NCI-H2196 treated with DMSO at 0.1 percent for 48 hours (cell line): ENCODE measurements around the gene DAB1.

ENCODE experiments used
- DNase-seq: peaks from one replicate; lab custom pipeline; 2025; ENCODE audit not compliant: unreplicated experiment; lab: John Stamatoyannopoulos, UW

DAB1 gene

DNA sequence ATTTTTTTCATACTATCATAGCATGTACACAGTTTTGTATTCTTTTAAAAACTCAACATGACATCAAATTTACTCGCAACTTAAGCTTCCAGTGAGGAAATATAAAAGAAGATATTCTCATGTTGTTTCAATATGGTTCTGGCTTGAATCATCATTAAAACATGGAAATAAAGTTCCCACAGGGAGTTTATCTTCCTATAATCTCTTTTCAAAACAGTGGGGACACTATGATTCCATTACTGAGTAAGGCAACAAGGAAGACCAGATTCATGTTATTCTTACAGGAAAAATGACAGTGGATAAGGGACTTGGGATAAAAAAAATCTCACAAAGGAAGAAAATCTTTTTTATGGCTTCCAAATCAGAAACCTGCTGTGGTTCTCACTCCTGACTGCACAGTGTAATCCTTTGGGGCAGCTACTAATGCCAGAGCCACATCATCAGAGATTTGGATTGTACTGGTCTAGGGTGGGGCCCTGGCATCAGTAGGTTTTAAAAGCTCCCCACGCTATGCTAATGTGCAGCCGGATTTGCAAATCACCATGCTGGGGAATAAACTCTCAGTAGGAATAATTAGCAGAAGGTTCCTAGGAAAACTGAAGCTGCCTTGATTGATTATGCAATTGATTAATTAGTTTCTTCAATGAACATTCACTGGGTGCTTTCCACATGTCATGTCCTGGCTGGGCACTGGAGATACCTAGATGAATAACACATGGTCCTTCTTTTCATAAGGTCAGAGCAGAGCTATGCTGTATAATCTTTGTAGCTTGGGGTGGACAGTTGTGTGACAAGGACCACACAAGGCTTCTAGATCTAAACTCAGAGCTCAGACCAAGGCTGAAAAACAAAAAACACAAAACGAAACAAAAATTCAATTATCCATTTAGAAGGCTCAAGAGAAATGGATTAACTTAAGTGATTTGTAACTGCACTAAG is 386.9 kb downstream of the DAB1 start:
- DNase-seq: no peak

GRCh38 chr1:57034713-57035112 is 389.1 kb downstream of the DAB1 start:
- DNase-seq: no peak

GRCh38 chr1:57033222-57034001 is 390.4 kb downstream of the DAB1 start:
- DNase-seq: no peak

DNA sequence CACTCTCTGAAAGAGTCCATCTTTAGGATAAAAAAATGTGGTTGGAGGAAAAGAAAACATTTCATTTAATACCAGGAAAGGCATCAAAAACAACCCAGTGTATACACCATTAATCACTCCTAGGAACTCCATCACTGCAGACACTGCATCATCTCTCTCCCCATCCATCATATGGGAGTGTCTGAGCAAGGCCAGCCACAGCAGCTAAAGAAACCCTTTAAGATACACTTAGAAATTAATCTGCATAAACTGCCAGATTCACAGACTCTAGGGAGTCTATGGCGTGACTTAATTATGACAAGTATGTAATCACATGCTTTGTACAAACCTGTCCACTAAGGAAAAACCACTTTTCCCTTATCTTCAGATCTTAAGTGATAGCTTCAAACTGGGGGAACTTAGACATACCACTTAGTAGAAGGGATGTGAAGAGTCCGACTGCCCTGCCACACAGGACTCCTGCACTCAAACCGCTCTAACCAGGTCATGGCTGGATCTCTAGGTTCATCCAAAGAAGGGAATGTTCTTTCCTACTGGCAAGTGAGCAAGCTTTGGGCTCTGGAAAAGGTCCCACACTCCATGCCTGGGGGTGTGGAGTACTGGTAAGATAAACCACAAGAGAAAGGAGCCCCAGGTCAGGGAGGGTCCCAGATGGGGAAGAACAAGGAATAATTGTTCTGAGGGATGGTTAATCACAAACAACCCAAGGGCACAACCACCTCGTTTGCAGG is 397.1 kb downstream of the DAB1 start:
- no peak for DNase-seq

DNA sequence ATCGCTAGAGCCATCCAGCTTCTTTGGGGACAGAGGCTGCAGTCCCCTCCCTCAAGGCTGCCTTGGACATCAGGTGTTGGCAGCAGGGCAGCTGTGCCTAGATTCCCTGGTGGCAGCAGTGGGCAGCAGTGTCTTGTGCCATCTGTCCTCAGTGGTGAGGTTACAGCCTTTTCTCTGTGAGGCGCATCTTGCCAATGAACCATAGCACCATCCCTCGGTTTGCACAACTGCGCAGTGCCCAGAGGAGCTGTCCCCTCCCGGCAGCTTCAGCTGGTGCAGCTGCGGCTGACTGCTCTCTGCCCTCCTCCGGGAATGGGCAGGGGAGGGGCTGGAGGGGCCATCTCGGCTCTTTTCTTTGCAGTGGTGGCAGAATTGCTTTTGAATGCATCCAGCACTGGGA is 399.0 kb downstream of the DAB1 start:
- no peak for DNase-seq

DNA sequence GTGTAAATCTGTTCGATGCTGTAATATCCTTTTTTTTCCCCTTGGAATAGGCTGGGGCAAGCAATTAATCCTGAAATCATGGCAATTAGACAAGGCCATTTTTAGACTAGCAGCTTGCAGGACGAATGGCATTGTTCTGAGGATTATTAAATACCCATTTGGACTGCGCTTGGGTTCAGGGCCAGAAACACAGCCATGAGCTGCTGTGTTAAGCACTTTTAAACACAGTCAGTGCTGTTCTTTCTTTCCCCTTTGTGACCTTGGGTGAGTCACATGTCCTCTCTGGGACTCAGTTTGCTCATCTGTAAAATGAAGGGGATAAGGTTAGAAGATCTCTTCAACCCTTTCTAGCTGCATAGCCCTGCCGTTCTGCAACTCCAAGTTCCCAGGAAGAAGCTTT is 399.4 kb downstream of the DAB1 start:
- DNase-seq: no peak

- no peak for DNase-seq
Measured at GRCh38 chr1:57020216-57020615, 403.6 kb downstream of the DAB1 start.

DNA sequence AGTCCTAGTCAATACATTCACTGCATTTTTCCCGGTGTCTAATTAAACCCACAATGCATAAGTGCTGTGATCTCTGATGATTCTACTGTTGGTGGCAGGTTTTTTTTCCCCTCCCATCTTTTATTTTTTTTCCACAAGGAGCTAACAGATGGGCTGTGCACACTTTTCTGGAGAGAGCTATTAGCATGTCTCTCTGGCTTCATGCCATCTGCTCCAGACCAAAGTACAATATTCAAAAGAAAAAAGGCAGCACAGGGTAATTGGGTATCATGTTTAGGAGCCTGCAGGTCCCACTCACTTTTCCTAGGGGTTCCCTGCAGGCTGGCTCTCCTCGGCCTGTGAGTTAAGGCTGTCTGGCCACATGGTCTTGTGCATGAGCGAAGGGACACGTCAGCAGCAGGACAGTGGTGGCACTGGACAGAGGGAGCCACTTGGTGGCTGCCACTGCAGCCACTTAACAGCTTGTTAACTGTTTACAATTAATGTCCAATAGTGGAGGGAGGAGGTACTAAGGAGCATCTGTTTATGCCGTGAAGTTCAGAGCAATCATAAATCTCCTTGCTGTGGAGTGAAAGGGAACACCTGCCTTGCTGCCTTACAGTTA is 404.5 kb downstream of the DAB1 start:
- DNase-seq: no peak

GRCh38 chr1:57018119-57018518 is 405.7 kb downstream of the DAB1 start:
- no peak for DNase-seq

DNA sequence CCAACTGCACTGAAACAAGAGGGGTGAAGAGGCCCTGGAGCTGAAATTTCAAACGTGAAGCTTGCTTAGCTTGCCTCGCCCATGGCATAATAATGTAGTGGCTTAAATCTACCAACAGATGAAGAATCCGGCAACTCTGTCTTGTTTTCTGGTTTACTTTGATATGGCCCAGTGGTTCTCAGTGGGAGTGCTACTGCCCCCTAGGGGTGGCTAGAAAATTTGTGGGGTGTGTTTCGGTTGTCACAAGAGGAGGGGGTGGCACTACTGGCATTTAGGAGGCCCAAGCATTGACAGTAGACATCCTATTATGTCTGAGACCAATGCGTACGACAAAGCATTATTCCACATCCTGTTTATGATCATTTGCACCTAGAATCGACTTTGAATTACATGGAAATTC is 406.1 kb downstream of the DAB1 start:
- no peak for DNase-seq

- DNase-seq: no peak
Measured at GRCh38 chr1:57017200-57017599, 406.7 kb downstream of the DAB1 start.

GRCh38 chr1:57015071-57015470 is 408.8 kb downstream of the DAB1 start:
- no peak for DNase-seq

- no peak for DNase-seq
Measured at GRCh38 chr1:57013522-57013921, 410.3 kb downstream of the DAB1 start.

GRCh38 chr1:57012315-57012714 is 411.5 kb downstream of the DAB1 start:
- DNase-seq: no peak

DNA sequence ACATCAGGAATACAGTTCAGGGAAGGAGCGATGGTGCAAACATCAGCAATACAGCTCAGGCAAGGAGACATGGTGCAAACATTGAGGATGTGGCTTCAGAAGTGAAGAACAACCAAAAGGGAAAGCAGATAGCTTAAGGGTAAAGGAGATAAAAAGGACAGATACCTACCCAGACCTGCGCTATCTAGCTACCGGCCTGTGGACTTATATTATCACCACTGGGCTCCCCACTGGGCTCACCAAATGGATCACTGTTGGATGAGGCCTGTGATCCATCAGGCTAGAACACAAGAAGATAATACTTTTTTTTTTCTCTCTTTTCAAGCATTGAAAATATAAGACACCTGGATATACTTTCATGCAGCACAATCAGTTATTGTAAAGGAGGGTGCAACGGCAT is 413.3 kb downstream of the DAB1 start:
- DNase-seq: no peak

DNA sequence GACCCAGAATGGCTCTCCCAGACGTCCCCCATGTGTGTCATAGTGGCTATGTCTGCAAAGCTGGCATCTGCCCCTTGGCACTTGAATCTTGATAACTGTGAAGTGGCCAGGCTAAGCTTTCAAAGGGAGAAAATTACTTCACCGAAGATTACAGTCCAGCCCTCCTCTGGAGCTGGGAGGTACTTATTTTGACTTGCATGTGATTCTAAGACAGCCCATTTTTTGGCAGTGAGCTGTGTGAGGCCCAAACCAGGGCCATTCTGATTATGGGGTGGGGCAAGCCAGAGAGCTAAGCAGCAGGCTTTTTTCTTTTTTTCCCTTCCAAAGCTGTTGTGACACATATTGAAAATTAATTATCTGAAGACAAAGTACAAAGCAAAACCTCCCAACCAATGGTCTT is 415.9 kb downstream of the DAB1 start:
- DNase-seq: no peak

DNA sequence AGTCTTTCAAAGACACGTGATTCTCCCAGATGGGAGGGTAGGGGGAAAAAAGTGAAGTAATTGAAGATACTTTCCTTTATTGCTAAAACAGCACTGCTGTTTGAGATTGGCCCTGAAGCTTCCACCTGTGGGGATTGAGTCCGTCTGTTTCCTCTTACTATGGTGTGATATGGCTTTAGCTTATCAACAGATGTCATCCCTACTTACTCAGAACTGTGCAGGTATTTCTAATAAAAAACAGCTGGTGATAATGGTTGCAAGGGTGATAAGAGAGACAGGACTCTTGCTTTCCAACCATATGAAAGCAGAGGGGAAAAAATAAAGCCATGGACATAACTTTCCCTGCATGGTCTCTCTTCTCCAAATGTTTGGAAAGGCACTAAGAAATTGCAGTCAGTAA is 416.4 kb downstream of the DAB1 start:
- DNase-seq: no peak

- no peak for DNase-seq
Measured at GRCh38 chr1:57003398-57004139, 420.3 kb downstream of the DAB1 start.

DNA sequence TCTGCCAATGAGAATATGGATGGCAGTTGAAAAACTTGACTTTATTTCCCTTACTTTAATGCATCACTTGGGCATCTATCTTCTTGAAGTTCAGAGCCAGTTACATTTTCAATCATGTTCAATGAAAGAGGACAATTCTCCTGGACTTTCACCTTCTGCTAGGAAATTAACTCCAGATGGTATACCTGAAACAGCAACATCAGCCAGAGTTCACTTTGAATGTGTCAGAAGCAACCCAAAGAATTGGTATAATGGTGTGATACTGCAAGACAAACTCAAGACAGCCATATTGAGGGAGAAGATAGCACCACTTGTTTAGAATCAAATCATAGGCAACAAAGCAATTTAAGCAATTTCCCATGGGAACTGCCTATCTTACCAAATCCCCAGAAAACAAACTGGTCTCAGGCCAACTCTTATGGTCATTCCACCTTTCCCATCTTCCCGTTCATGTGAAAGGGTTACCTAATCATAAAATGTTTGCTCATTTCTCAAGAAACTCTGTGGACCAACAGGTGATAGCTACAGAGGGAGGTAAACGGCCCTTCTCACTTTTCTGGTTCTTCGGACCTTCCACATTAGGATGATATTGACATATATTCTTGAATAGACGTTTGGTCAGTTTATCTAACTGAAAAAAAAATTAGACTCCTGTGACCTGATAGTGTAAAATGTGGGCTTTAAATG is 428.3 kb downstream of the DAB1 start:
- DNase-seq: no peak

GRCh38 chr1:56993475-56993874 is 430.4 kb downstream of the DAB1 start:
- no peak for DNase-seq
